Large intestine (tissue), 3 donors: ENCODE results near the gene NEBL. TPM values are rescaled to one million over a fixed set of nuclear protein-coding genes. Genes with fewer than 3 reads are reported as not detected.
A peak's percentile ranks its signal among the peaks of the same experiment; 100 is the strongest.

Experiments used
- DNase-seq, 2 donors: peaks; one replicate each; pipeline versions ENCODE4 v3.0.0 to v3.0.0-alpha.2; 2013
- H3K27ac ChIP-seq: one replicate; pipeline ENCODE4 v1.5.1; 2013; ENCODE audit warnings: low read length
- H3K27me3 ChIP-seq: 2 replicates; pipeline ENCODE4 v1.6.1; 2013; ENCODE audit warnings: low read length; ENCODE audit not compliant: control insufficient read depth, insufficient read depth
- H3K36me3 ChIP-seq: 2 replicates; pipeline ENCODE4 v1.6.1; 2013; ENCODE audit warnings: low read length; ENCODE audit not compliant: control insufficient read depth, insufficient read depth
- H3K4me1 ChIP-seq: one replicate; pipeline ENCODE4 v1.6.1; 2013; ENCODE audit warnings: low read length; ENCODE audit not compliant: control insufficient read depth, insufficient read depth
- H3K4me3 ChIP-seq: one replicate; pipeline ENCODE4 v1.5.1; 2013; ENCODE audit warnings: low read length
- H3K9me3 ChIP-seq: one replicate; pipeline ENCODE4 v1.6.1; 2013; ENCODE audit warnings: mild to moderate bottlenecking, low read depth, low read length, moderate library complexity; ENCODE audit not compliant: control insufficient read depth
- WGBS: methylation state at CpG from one replicate; pipeline ENCODE4 v1.1.5; 2013; ENCODE audit warnings: low lambda C conversion rate; ENCODE audit not compliant: insufficient coverage; 5-methylcytosine and 5-hydroxymethylcytosine counted together
- polyA plus RNA-seq: library from polyadenylated mRNA; unstranded; fragments of 120-200 nt; gene quantifications from one replicate; pipeline ENCODE4 v1.2.1, GENCODE V29; 2013

Gene NEBL
- polyA plus RNA-seq, 1 donor = 3.3 TPM

GRCh38 chr10:20863008-20863407 is 34.1 kb downstream of the NEBL start:
- Histone ChIP-seq H3K27ac (no peak overlapping the region), H3K9me3 (no peaks in the 10 kb centered on the region), H3K36me3 (no peaks in the 10 kb centered on the region), H3K4me3 (no peak overlapping the region), H3K27me3 (no peaks in the 10 kb centered on the region), H3K4me1 (no peaks in the 10 kb centered on the region)
- no peak for DNase-seq
- no CpG with 5 or more reads among the region's 4 CpGs for WGBS

GRCh38 chr10:20858292-20859124 is 38.6 kb downstream of the NEBL start:
- WGBS = 20% methylated on average over 1 of the region's 2 CpGs
- Histone ChIP-seq H3K27me3 (no peaks in the 10 kb centered on the region), H3K4me3 (no peak overlapping the region), H3K36me3 (no peaks in the 10 kb centered on the region), H3K4me1 (no peaks in the 10 kb centered on the region), H3K27ac (no peak overlapping the region), H3K9me3 (no peaks in the 10 kb centered on the region)
- DNase-seq = peak in 1 of 2 donors; percentile 24

GRCh38 chr10:20856484-20856883 is 40.6 kb downstream of the NEBL start:
- Histone ChIP-seq H3K27me3 (no peaks in the 10 kb centered on the region), H3K4me3 (no peak overlapping the region), H3K27ac (no peak overlapping the region), H3K4me1 (no peaks in the 10 kb centered on the region), H3K36me3 (no peaks in the 10 kb centered on the region), H3K9me3 (no peaks in the 10 kb centered on the region)
- no peak for DNase-seq
- WGBS = 80% methylated on average over 1 of the region's 1 CpG

GRCh38 chr10:20855398-20856038 is 41.6 kb downstream of the NEBL start:
- DNase-seq = no peak
- no peak overlapping the region for H3K27ac ChIP-seq
- H3K36me3 ChIP-seq = no peaks in the 10 kb centered on the region
- no peaks in the 10 kb centered on the region for H3K27me3 ChIP-seq
- no peaks in the 10 kb centered on the region for H3K4me1 ChIP-seq
- 36% methylated on average over 4 of the region's 5 CpGs for WGBS
- no peak overlapping the region for H3K4me3 ChIP-seq
- H3K9me3 ChIP-seq = no peaks in the 10 kb centered on the region

GRCh38 chr10:20853276-20853675 is 43.8 kb downstream of the NEBL start:
- no peaks in the 10 kb centered on the region for H3K27me3 ChIP-seq
- no peaks in the 10 kb centered on the region for H3K9me3 ChIP-seq
- WGBS = no CpG with 5 or more reads among the region's 2 CpGs
- H3K36me3 ChIP-seq = no peaks in the 10 kb centered on the region
- no peaks in the 10 kb centered on the region for H3K4me1 ChIP-seq
- no peak for DNase-seq
- no peak overlapping the region for H3K4me3 ChIP-seq
- H3K27ac ChIP-seq = no peak overlapping the region

- WGBS = 100% methylated on average over 1 of the region's 10 CpGs
- Histone ChIP-seq H3K27ac (no peak overlapping the region), H3K4me1 (no peaks in the 10 kb centered on the region), H3K9me3 (no peaks in the 10 kb centered on the region), H3K4me3 (no peak overlapping the region), H3K27me3 (no peaks in the 10 kb centered on the region), H3K36me3 (no peaks in the 10 kb centered on the region)
- DNase-seq = no peak
Measured at GRCh38 chr10:20852303-20852702, 44.8 kb downstream of the NEBL start.

GRCh38 chr10:20847512-20847911 is 49.6 kb downstream of the NEBL start:
- H3K27me3 ChIP-seq = no peaks in the 10 kb centered on the region
- H3K27ac ChIP-seq = no peak overlapping the region
- H3K9me3 ChIP-seq = no peaks in the 10 kb centered on the region
- 100% methylated on average over 2 of the region's 2 CpGs for WGBS
- no peaks in the 10 kb centered on the region for H3K4me1 ChIP-seq
- H3K4me3 ChIP-seq = no peak overlapping the region
- H3K36me3 ChIP-seq = no peaks in the 10 kb centered on the region
- DNase-seq = no peak

- no peaks in the 10 kb centered on the region for H3K27me3 ChIP-seq
- H3K27ac ChIP-seq = no peak overlapping the region
- no peak overlapping the region for H3K4me3 ChIP-seq
- H3K9me3 ChIP-seq = no peaks in the 10 kb centered on the region
- H3K36me3 ChIP-seq = no peaks in the 10 kb centered on the region
- no peaks in the 10 kb centered on the region for H3K4me1 ChIP-seq
- 67% methylated on average over 1 of the region's 2 CpGs for WGBS
- no peak for DNase-seq
Measured at GRCh38 chr10:20846263-20846662, 50.8 kb downstream of the NEBL start.

- no peaks in the 10 kb centered on the region for H3K9me3 ChIP-seq
- no peaks in the 10 kb centered on the region for H3K27me3 ChIP-seq
- H3K36me3 ChIP-seq = no peaks in the 10 kb centered on the region
- H3K4me1 ChIP-seq = no peaks in the 10 kb centered on the region
- no peak overlapping the region for H3K4me3 ChIP-seq
- 92% methylated on average over 2 of the region's 2 CpGs for WGBS
- DNase-seq = no peak
- no peak overlapping the region for H3K27ac ChIP-seq
Measured at GRCh38 chr10:20841419-20841818, 55.7 kb downstream of the NEBL start.

GRCh38 chr10:20839910-20840309 is 57.2 kb downstream of the NEBL start:
- Histone ChIP-seq H3K4me3 (no peak overlapping the region), H3K4me1 (no peaks in the 10 kb centered on the region), H3K36me3 (no peaks in the 10 kb centered on the region), H3K27me3 (no peaks in the 10 kb centered on the region), H3K9me3 (no peaks in the 10 kb centered on the region), H3K27ac (no peak overlapping the region)
- no peak for DNase-seq
- WGBS = no CpG with 5 or more reads among the region's 3 CpGs
